ENCODE measurements around the gene CTXN3. TPM values are rescaled to one million over a fixed set of nuclear protein-coding genes. Genes with fewer than 3 reads are reported as not detected.

The CTXN3 gene
- total RNA-seq, result not detected

DNA sequence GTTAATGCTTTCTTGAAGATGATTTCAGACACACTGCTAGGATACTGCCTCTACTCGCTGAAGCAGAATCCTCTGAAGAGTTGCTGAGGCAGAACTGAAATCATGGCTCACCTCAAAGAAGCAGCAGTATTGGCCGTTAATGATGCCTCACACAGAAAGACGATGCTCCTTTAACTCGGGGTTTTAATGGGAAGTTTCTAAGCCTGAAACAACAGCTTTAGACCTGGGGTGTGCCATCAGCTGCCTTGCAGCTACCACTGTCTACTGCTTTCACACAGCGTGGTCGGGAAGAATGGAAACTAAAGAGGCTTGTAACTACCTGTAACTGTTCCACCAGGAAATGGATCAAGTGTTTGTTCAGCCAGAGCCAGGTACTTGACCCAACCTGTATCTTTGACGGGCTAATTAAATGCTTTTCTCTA, at the start of gene CTXN3:
Gene CTXN3, plus strand, starts transcription at position 65 of the 422 bp plus-strand sequence. CDS start 8,440 bp downstream, outside the sequence.
- no peak for DNase-seq (ENCODE audit: low spot score in 2 of 2)
- no peaks in the 10 kb centered on the region for H3K36me3 ChIP-seq
- H3K27me3 ChIP-seq, result no peaks in the 10 kb centered on the region
- H3K9me3 ChIP-seq, result no peaks in the 10 kb centered on the region
- no peak within 1 kb of the TSS for H3K4me3 ChIP-seq
- H3K27ac ChIP-seq, result no peak within 1 kb of the TSS
- H3K4me1 ChIP-seq, result no peaks in the 10 kb centered on the region
- intact Hi-C loops (cut with DNase I), result no loop called here
- no peak for TF ChIP-seq CTCF (IDR thresholded peaks at IDR 0.05)

- H3K4me1 ChIP-seq, result no peaks in the 10 kb centered on the region
- intact Hi-C loops (cut with DNase I), result no loop called here
- no peaks in the 10 kb centered on the region for H3K27me3 ChIP-seq
- H3K4me3 ChIP-seq, result no peak overlapping the region
- H3K27ac ChIP-seq, result no peak overlapping the region
- H3K9me3 ChIP-seq, result no peaks in the 10 kb centered on the region
- no peak for TF ChIP-seq CTCF (IDR thresholded peaks at IDR 0.05)
- H3K36me3 ChIP-seq, result no peaks in the 10 kb centered on the region
- DNase-seq (ENCODE audit: low spot score in 2 of 2), result no peak
These were observed 49.6 kb upstream of the CTXN3 start for GRCh38 chr5:127599320-127599719.

GRCh38 chr5:127599847-127600246, 49.0 kb upstream of the CTXN3 start:
- Histone ChIP-seq H3K27me3 (no peaks in the 10 kb centered on the region), H3K4me1 (no peaks in the 10 kb centered on the region), H3K27ac (no peak overlapping the region), H3K36me3 (no peaks in the 10 kb centered on the region), H3K4me3 (no peak overlapping the region), H3K9me3 (no peaks in the 10 kb centered on the region)
- DNase-seq (ENCODE audit: low spot score in 2 of 2), result no peak
- TF ChIP-seq CTCF (IDR thresholded peaks at IDR 0.05), result no peak
- intact Hi-C loops (cut with DNase I), result no loop called here

GRCh38 chr5:127601111-127601510, 47.8 kb upstream of the CTXN3 start:
- Histone ChIP-seq H3K27me3 (no peaks in the 10 kb centered on the region), H3K27ac (no peak overlapping the region), H3K9me3 (no peaks in the 10 kb centered on the region), H3K36me3 (no peaks in the 10 kb centered on the region), H3K4me1 (no peaks in the 10 kb centered on the region), H3K4me3 (no peak overlapping the region)
- intact Hi-C loops (cut with DNase I), result no loop called here
- DNase-seq (ENCODE audit: low spot score in 2 of 2), result no peak
- no peak for TF ChIP-seq CTCF (IDR thresholded peaks at IDR 0.05)

DNA sequence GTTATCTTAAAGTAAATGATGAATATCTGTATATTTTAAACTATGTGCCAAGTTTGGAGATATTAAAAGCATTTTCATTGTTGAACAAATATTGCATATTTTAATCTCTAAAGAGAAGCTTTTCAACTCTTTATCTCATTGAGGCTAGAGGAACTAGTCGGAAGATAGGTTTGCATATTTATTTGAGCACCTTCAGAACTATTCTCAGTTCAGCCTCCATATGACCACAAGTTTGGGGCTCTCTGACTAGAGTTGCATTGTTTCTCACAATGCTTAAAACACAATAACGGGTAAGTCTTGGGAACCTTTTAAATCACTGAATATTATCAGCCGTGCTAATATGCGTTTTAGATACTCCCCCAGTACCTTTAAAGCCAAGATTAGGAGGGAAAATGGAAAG, 47.3 kb upstream of the CTXN3 start:
- no peak overlapping the region for H3K4me3 ChIP-seq
- TF ChIP-seq CTCF (IDR thresholded peaks at IDR 0.05), result no peak
- H3K36me3 ChIP-seq, result no peaks in the 10 kb centered on the region
- no peaks in the 10 kb centered on the region for H3K4me1 ChIP-seq
- no peaks in the 10 kb centered on the region for H3K9me3 ChIP-seq
- DNase-seq (ENCODE audit: low spot score in 2 of 2), result no peak
- intact Hi-C loops (cut with DNase I), result no loop called here
- no peaks in the 10 kb centered on the region for H3K27me3 ChIP-seq
- H3K27ac ChIP-seq, result no peak overlapping the region

DNA sequence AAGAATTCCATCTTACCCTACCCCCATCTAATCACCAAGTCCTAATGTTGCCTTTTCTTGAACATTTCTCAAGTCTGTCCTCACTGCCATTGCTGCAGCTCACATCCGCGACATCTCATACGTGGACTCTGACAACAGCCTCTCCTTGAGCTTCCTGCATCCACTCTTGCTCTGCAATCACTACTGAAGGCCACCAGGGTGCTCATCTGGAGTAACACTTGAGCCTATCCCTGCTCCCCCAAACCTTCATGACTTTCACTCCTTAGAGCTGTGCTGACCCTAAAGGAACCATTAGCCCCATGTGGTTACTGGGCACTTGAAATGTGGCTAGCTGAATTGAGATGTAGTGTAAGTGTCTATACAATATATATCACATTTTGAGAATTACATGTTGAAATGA, 46.4 kb upstream of the CTXN3 start:
- Histone ChIP-seq H3K4me3 (no peak overlapping the region), H3K36me3 (no peaks in the 10 kb centered on the region), H3K27ac (no peak overlapping the region), H3K4me1 (no peaks in the 10 kb centered on the region), H3K27me3 (no peaks in the 10 kb centered on the region), H3K9me3 (no peaks in the 10 kb centered on the region)
- intact Hi-C loops (cut with DNase I), result no loop called here
- DNase-seq (ENCODE audit: low spot score in 2 of 2), result no peak
- TF ChIP-seq CTCF (IDR thresholded peaks at IDR 0.05), result no peak
